GM12878 (cell line): ENCODE data around the gene MRPL41. TPM values are rescaled to one million over a fixed set of nuclear protein-coding genes. Genes with fewer than 3 reads are reported as not detected.

ENCODE experiments used
- ASH2L ChIP-seq: fragments of 300-600, 200-600 bp; sonication (generic); IDR thresholded peaks from 2 replicates; pipeline ENCODE4 v1.6.1; 2017; ENCODE audit warnings: low read depth, mild to moderate bottlenecking, borderline replicate concordance
- CBX5 ChIP-seq: sonication (generic); IDR thresholded peaks from 2 replicates; pipeline ENCODE4 v1.6.1; 2016; ENCODE audit warnings: low read depth, moderate library complexity, mild to moderate bottlenecking, inconsistent platforms
- CREB1 ChIP-seq: IDR thresholded peaks from 2 replicates; pipeline ENCODE4 v1.6.1; 2012; ENCODE audit warnings: low read depth, mild to moderate bottlenecking, inconsistent platforms
- EGR1 ChIP-seq, 2 experiments: IDR thresholded peaks; 1 replicate in 1 of 2; 2 replicates in 1 of 2; pipeline ENCODE4 v1.6.1; 2011 to 2012; ENCODE audit warnings: low read depth in 2 of 2, low read length in 2 of 2, borderline replicate concordance in 1 of 2, mild to moderate bottlenecking in 1 of 2, moderate library complexity in 1 of 2
- EZH2 ChIP-seq: IDR thresholded peaks from 2 replicates; pipeline ENCODE4 v1.6.1; 2012; ENCODE audit warnings: low read depth, mild to moderate bottlenecking, control low read depth, inconsistent platforms, low read length, borderline replicate concordance; ENCODE audit not compliant: control insufficient read depth
- MTA2 ChIP-seq: fragments of 450-650 bp; IDR thresholded peaks from 2 replicates; pipeline ENCODE4 v1.6.1; 2016; ENCODE audit warnings: low read depth, mild to moderate bottlenecking, moderate library complexity
- RAD51 ChIP-seq: fragments of 450-650 bp; IDR thresholded peaks from 2 replicates; pipeline ENCODE4 v1.6.1; 2016; ENCODE audit warnings: moderate library complexity, mild to moderate bottlenecking, inconsistent platforms
- RBBP5 ChIP-seq: fragments of 200-600 bp; sonication (generic); conservative IDR thresholded peaks from 2 replicates; pipeline ENCODE4 v1.6.1; 2016
- SMC3 ChIP-seq: IDR thresholded peaks from 2 replicates; pipeline ENCODE4 v1.6.1; 2011; ENCODE audit warnings: low read length, improper control_type of control experiment, borderline replicate concordance
- STAT3 ChIP-seq: IDR thresholded peaks from 2 replicates; pipeline ENCODE4 v1.6.1; 2011; ENCODE audit warnings: low read depth, low read length, improper control_type of control experiment
- TBL1XR1 ChIP-seq: IDR thresholded peaks from 2 replicates; pipeline ENCODE4 v1.6.1; 2012; ENCODE audit warnings: low read depth, low read length, improper control_type of control experiment
- ZNF217 ChIP-seq: fragments of 450-650 bp; IDR thresholded peaks from 2 replicates; pipeline ENCODE4 v1.6.1; 2017; ENCODE audit warnings: antibody characterized with exemption, mild to moderate bottlenecking
- ZNF622 ChIP-seq: fragments of 450-650 bp; IDR thresholded peaks from 2 replicates; pipeline ENCODE4 v1.6.1; 2017; ENCODE audit warnings: mild to moderate bottlenecking, inconsistent platforms
- polyA plus RNA-seq, 11 experiments: library from polyadenylated mRNA; depleted of rRNA in 4 of 11; unstranded in 6 of 11; stranded (reverse) in 5 of 11; fragments of >200 nt; fragmentation: Nextera tagmentation in 4 of 11; fragmentation: Illumina TruSeq in 1 of 11; extraction: Ambion mirVana in 4 of 11; extraction: Trizol in 1 of 11; gene quantifications; 1 replicate in 1 of 11; 2 replicates in 10 of 11; pipeline versions ENCODE4 v1.2.1 to v1.2.3, GENCODE V29; 2011 to 2016; ENCODE audit warnings: inconsistent platforms in 2 of 11, missing spikeins in 2 of 11, low read depth in 1 of 11
- total RNA-seq, 4 experiments: library from RNA; depleted of rRNA in 3 of 4; stranded (reverse); fragments of >200 nt in 3 of 4; fragmentation: Illumina TruSeq in 1 of 4; extraction: Trizol in 1 of 4; gene quantifications; 2 replicates each; pipeline versions ENCODE4 v1.2.1 to v1.2.3, GENCODE V29; 2013 to 2021
- TF ChIP-seq, protein P1 (sequence below): fragments of 450-650 bp; IDR thresholded peaks from 2 replicates; pipeline ENCODE4 v1.6.1; 2017; ENCODE audit warnings: antibody characterized with exemption, mild to moderate bottlenecking, moderate library complexity
- TF ChIP-seq, protein P2 (sequence below): fragments of 450-650 bp; IDR thresholded peaks from 2 replicates; pipeline ENCODE4 v1.6.1; 2017; ENCODE audit warnings: mild to moderate bottlenecking
- TF ChIP-seq, protein P3 (sequence below): IDR thresholded peaks from 2 replicates; pipeline ENCODE4 v1.6.1; 2012; ENCODE audit warnings: low read depth, low read length, improper control_type of control experiment
- TF ChIP-seq, protein P4 (sequence below): fragments of 150-350 bp; IDR thresholded peaks from 2 replicates; pipeline ENCODE4 v1.6.1; 2014; ENCODE audit warnings: mild to moderate bottlenecking, low read depth, low read length
- TF ChIP-seq, protein P5 (sequence below): fragments of 450-650 bp; formaldehyde crosslinking; IDR thresholded peaks from 2 replicates; pipeline ENCODE4 v1.4.0; 2022; ENCODE audit warnings: mild to moderate bottlenecking, moderate library complexity

MRPL41 gene
- total and polyA plus RNA-seq, 10 of the 15 experiments (the other 5 are each of a cell fraction or from before 2014, with no cell fraction given) = 1.3 to 116 (median 40.1) TPM

DNA sequence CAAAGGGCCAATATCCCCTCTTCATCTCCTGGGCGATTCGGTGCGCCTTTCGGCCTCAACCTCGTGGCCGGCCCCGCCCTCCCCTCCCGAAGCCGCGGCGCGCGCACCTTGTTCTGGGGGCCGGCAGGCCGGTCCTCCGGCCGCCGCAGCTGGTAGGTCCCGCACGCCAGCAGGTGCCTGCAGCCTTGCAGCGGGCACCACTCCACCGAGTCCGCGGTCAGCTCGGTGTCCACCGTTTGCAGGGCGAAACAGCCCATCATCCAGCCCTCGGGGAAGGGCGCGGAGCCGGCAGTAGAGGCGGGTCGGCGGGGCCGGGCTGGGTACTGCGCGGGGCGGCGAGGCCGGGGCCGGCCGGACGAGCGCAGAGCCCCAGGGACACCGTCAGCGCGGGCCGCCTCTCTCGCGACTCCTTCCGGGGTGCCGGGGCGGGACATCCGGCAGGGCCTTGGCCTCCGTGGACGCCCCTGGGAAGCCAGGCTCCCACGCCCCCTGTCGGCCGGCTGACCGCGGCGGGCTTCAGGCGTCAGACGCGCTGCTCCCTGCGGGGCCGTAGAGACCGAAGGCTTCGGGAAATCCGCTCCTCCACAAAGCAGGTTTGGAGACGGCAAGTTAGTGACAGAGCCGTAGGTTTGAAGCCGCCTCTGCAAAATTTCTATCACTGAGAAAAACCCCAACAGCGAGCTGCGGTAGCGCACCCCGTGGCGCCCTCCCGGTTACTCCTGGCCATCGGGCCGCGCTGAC lies 27.0 kb downstream of the MRPL41 start, which contains the start of gene DPH7 (continued):
- TF ChIP-seq RAD51 = no peak
- TF ChIP-seq CREB1 = peak; percentile 75
- TF ChIP-seq TBL1XR1 = peak; percentile 81; the same call in 1 of the 2 replicates
- TF ChIP-seq, protein P1, sequence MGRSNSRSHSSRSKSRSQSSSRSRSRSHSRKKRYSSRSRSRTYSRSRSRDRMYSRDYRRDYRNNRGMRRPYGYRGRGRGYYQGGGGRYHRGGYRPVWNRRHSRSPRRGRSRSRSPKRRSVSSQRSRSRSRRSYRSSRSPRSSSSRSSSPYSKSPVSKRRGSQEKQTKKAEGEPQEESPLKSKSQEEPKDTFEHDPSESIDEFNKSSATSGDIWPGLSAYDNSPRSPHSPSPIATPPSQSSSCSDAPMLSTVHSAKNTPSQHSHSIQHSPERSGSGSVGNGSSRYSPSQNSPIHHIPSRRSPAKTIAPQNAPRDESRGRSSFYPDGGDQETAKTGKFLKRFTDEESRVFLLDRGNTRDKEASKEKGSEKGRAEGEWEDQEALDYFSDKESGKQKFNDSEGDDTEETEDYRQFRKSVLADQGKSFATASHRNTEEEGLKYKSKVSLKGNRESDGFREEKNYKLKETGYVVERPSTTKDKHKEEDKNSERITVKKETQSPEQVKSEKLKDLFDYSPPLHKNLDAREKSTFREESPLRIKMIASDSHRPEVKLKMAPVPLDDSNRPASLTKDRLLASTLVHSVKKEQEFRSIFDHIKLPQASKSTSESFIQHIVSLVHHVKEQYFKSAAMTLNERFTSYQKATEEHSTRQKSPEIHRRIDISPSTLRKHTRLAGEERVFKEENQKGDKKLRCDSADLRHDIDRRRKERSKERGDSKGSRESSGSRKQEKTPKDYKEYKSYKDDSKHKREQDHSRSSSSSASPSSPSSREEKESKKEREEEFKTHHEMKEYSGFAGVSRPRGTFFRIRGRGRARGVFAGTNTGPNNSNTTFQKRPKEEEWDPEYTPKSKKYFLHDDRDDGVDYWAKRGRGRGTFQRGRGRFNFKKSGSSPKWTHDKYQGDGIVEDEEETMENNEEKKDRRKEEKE = peak; percentile 69; the same call in 1 of the 2 replicates
- TF ChIP-seq RBBP5 = no peak
- peak; percentile 30; the same call in 1 of the 2 replicates for TF ChIP-seq SMC3
- no peak for TF ChIP-seq STAT3
- TF ChIP-seq EGR1 (IDR thresholded peaks at IDR 0.05; ENCODE audit: borderline replicate concordance in 1 of 2, low read depth in 2 of 2, low read length in 2 of 2) = peak; percentile 73 to 82
- TF ChIP-seq, protein P2, sequence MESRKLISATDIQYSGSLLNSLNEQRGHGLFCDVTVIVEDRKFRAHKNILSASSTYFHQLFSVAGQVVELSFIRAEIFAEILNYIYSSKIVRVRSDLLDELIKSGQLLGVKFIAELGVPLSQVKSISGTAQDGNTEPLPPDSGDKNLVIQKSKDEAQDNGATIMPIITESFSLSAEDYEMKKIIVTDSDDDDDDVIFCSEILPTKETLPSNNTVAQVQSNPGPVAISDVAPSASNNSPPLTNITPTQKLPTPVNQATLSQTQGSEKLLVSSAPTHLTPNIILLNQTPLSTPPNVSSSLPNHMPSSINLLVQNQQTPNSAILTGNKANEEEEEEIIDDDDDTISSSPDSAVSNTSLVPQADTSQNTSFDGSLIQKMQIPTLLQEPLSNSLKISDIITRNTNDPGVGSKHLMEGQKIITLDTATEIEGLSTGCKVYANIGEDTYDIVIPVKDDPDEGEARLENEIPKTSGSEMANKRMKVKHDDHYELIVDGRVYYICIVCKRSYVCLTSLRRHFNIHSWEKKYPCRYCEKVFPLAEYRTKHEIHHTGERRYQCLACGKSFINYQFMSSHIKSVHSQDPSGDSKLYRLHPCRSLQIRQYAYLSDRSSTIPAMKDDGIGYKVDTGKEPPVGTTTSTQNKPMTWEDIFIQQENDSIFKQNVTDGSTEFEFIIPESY = peak; percentile 55; the same call in 1 of the 2 replicates
- peak; percentile 70; the same call in 1 of the 2 replicates for TF ChIP-seq ZNF217
- TF ChIP-seq ASH2L = peak; percentile 80; the same call in 1 of the 2 replicates
- TF ChIP-seq, protein P3, sequence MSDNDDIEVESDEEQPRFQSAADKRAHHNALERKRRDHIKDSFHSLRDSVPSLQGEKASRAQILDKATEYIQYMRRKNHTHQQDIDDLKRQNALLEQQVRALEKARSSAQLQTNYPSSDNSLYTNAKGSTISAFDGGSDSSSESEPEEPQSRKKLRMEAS = peak; percentile 50
- TF ChIP-seq EZH2 = no peak
- peak; percentile 90; the same call in 1 of the 2 replicates for TF ChIP-seq CBX5
- TF ChIP-seq MTA2 = no peak
- TF ChIP-seq, protein P4, sequence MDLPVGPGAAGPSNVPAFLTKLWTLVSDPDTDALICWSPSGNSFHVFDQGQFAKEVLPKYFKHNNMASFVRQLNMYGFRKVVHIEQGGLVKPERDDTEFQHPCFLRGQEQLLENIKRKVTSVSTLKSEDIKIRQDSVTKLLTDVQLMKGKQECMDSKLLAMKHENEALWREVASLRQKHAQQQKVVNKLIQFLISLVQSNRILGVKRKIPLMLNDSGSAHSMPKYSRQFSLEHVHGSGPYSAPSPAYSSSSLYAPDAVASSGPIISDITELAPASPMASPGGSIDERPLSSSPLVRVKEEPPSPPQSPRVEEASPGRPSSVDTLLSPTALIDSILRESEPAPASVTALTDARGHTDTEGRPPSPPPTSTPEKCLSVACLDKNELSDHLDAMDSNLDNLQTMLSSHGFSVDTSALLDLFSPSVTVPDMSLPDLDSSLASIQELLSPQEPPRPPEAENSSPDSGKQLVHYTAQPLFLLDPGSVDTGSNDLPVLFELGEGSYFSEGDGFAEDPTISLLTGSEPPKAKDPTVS = no peak
- TF ChIP-seq, protein P5, sequence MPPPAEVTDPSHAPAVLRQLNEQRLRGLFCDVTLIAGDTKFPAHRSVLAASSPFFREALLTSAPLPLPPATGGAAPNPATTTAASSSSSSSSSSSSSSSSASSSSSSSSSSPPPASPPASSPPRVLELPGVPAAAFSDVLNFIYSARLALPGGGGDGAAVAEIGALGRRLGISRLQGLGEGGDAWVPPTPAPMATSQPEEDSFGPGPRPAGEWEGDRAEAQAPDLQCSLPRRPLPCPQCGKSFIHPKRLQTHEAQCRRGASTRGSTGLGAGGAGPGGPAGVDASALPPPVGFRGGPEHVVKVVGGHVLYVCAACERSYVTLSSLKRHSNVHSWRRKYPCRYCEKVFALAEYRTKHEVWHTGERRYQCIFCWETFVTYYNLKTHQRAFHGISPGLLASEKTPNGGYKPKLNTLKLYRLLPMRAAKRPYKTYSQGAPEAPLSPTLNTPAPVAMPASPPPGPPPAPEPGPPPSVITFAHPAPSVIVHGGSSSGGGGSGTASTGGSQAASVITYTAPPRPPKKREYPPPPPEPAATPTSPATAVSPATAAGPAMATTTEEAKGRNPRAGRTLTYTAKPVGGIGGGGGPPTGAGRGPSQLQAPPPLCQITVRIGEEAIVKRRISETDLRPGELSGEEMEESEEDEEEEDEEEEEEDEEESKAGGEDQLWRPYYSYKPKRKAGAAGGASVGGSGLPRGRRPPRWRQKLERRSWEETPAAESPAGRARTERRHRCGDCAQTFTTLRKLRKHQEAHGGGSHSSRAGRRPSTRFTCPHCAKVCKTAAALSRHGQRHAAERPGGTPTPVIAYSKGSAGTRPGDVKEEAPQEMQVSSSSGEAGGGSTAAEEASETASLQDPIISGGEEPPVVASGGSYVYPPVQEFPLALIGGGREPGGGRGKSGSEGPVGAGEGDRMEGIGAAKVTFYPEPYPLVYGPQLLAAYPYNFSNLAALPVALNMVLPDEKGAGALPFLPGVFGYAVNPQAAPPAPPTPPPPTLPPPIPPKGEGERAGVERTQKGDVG = no peak
- no peak for TF ChIP-seq ZNF622
